Neural cell (in vitro differentiated cells): ENCODE data around the gene ADAMTS2. TPM values are rescaled to one million over a fixed set of nuclear protein-coding genes. Genes with fewer than 3 reads are reported as not detected.

Experiments used
- H2AFZ ChIP-seq: fragments of 200-600, 300-800 bp; sonication (generic), shearing (Covaris generic); 2 replicates; pipeline ENCODE4 v1.6.0; 2014; ENCODE audit warnings: low read depth, mild to moderate bottlenecking, antibody characterized with exemption, low read length, moderate library complexity
- H3F3A ChIP-seq: fragments of 200-600 bp; shearing (Covaris generic); 2 replicates; pipeline ENCODE4 v1.6.1; 2016; ENCODE audit warnings: mild to moderate bottlenecking, moderate library complexity, mixed read lengths, antibody characterized with exemption, low read length; ENCODE audit not compliant: insufficient read depth, poor library complexity, severe bottlenecking
- H3K27ac ChIP-seq: fragments of 200-600, 300-800 bp; sonication (generic), shearing (Covaris generic); 2 replicates; pipeline ENCODE4 v1.5.1; 2014; ENCODE audit warnings: mild to moderate bottlenecking, low read length, moderate library complexity
- H3K27me3 ChIP-seq: fragments of 300-800, 200-600 bp; sonication (generic), shearing (Covaris generic); 2 replicates; pipeline ENCODE4 v1.6.0; 2014; ENCODE audit warnings: mild to moderate bottlenecking, low read depth, low read length, moderate library complexity; ENCODE audit not compliant: insufficient read depth
- H3K36me3 ChIP-seq: fragments of 300-800, 200-600 bp; sonication (generic), shearing (Covaris generic); 2 replicates; pipeline ENCODE4 v1.5.1; 2014; ENCODE audit warnings: mild to moderate bottlenecking, antibody characterized with exemption, low read length, moderate library complexity; ENCODE audit not compliant: insufficient read depth
- H3K4me2 ChIP-seq: fragments of 300-800, 200-600 bp; sonication (generic), shearing (Covaris generic); 2 replicates; pipeline ENCODE4 v1.6.0; 2014; ENCODE audit warnings: mild to moderate bottlenecking, low read length
- H3K4me3 ChIP-seq: fragments of 300-800, 200-600 bp; sonication (generic), shearing (Covaris generic); 2 replicates; pipeline ENCODE4 v1.5.1; 2014; ENCODE audit warnings: mild to moderate bottlenecking, low read length, moderate library complexity
- H3K79me2 ChIP-seq: fragments of 200-600 bp; shearing (Covaris generic); replicated peaks from 2 replicates; pipeline ENCODE4 v1.6.0; 2014; ENCODE audit warnings: mild to moderate bottlenecking, low read length, moderate library complexity; ENCODE audit not compliant: insufficient read depth
- H3K9ac ChIP-seq: fragments of 300-800, 200-600 bp; sonication (generic), shearing (Covaris generic); 2 replicates; pipeline ENCODE4 v1.6.1; 2016; ENCODE audit warnings: mild to moderate bottlenecking, low read length, mixed read lengths
- H3K9me2 ChIP-seq: fragments of 200-600 bp; shearing (Covaris generic); 2 replicates; pipeline ENCODE4 v1.6.1; 2016; ENCODE audit warnings: mild to moderate bottlenecking, low read length, mixed read lengths; ENCODE audit not compliant: insufficient read depth
- H3K9me3 ChIP-seq: fragments of 200-600, 300-800 bp; sonication (generic), shearing (Covaris generic); 2 replicates; pipeline ENCODE4 v1.6.1; 2016; ENCODE audit warnings: mild to moderate bottlenecking, mixed run types, low read length, moderate library complexity, mixed read lengths
- H4K20me1 ChIP-seq: fragments of 200-600 bp; shearing (Covaris generic); 2 replicates; pipeline ENCODE4 v1.6.1; 2016; ENCODE audit warnings: mild to moderate bottlenecking, mixed run types; ENCODE audit not compliant: insufficient read depth
- CTCF ChIP-seq: fragments of 450-650 bp; IDR thresholded peaks from 2 replicates; pipeline ENCODE4 v1.5.1; 2014; ENCODE audit warnings: antibody characterized with exemption, mild to moderate bottlenecking, moderate library complexity; ENCODE audit not compliant: poor library complexity, severe bottlenecking
- EP300 ChIP-seq: fragments of 450-650 bp; conservative IDR thresholded peaks from 2 replicates; pipeline ENCODE4 v1.6.1; 2014; ENCODE audit warnings: antibody characterized with exemption, mild to moderate bottlenecking, moderate library complexity; ENCODE audit not compliant: poor library complexity, severe bottlenecking
- EZH2 ChIP-seq: fragments of 200-600, 300-800 bp; shearing (Covaris generic), sonication (generic); IDR thresholded peaks from 2 replicates; pipeline ENCODE4 v1.6.1; 2014; ENCODE audit warnings: antibody characterized with exemption, low read length, borderline replicate concordance, mild to moderate bottlenecking; ENCODE audit not compliant: insufficient read depth, poor library complexity, severe bottlenecking
- MXI1 ChIP-seq: fragments of 450-650 bp; conservative IDR thresholded peaks from 2 replicates; pipeline ENCODE4 v1.6.1; 2014; ENCODE audit warnings: antibody characterized with exemption, mild to moderate bottlenecking; ENCODE audit not compliant: poor library complexity, severe bottlenecking
- POLR2AphosphoS5 ChIP-seq: IDR thresholded peaks from 2 replicates; pipeline ENCODE4 v1.6.1; 2012
- RAD21 ChIP-seq: fragments of 450-650 bp; conservative IDR thresholded peaks from 2 replicates; pipeline ENCODE4 v1.6.1; 2014; ENCODE audit warnings: antibody characterized with exemption, mild to moderate bottlenecking, moderate library complexity
- REST ChIP-seq: IDR thresholded peaks from 2 replicates; pipeline ENCODE4 v1.6.1; 2012; ENCODE audit warnings: borderline replicate concordance
- TAF1 ChIP-seq: IDR thresholded peaks from 2 replicates; pipeline ENCODE4 v1.6.1; 2012; ENCODE audit warnings: low read depth
- polyA plus RNA-seq: library from polyadenylated mRNA; depleted of rRNA; stranded (reverse); fragments of >200 nt; gene quantifications from 2 replicates; pipeline ENCODE4 v1.2.3, GENCODE V29; 2014

Gene ADAMTS2
- polyA plus RNA-seq, 1 donor from 2014 or later = 0.61 TPM

- H3F3A ChIP-seq = no peaks in the 10 kb centered on the region
- TF ChIP-seq REST = no peak
- no peak for TF ChIP-seq CTCF
- H3K9ac ChIP-seq = no peak overlapping the region
- no peak overlapping the region for H3K4me2 ChIP-seq
- H3K9me2 ChIP-seq = no peaks in the 10 kb centered on the region
- H3K27me3 ChIP-seq = no peaks in the 10 kb centered on the region
- no peaks in the 10 kb centered on the region for H3K9me3 ChIP-seq
- H3K4me3 ChIP-seq = no peak overlapping the region
- H3K79me2 ChIP-seq = no peaks in the 10 kb centered on the region
- H3K27ac ChIP-seq = no peak overlapping the region
- no peak overlapping the region for H2AFZ ChIP-seq
- no peaks in the 10 kb centered on the region for H3K36me3 ChIP-seq
- H4K20me1 ChIP-seq = no peaks in the 10 kb centered on the region
These were observed 17.0 kb downstream of the ADAMTS2 start for GRCh38 chr5:179328291-179328690.

- Histone ChIP-seq H3K9me3 (no peaks in the 10 kb centered on the region), H4K20me1 (no peaks in the 10 kb centered on the region), H3K9me2 (no peaks in the 10 kb centered on the region), H3K27ac (no peak overlapping the region), H3K27me3 (no peaks in the 10 kb centered on the region), H3F3A (no peaks in the 10 kb centered on the region), H3K79me2 (no peaks in the 10 kb centered on the region), H3K36me3 (no peaks in the 10 kb centered on the region), H2AFZ (no peak overlapping the region), H3K4me2 (no peak overlapping the region), H3K9ac (no peak overlapping the region), H3K4me3 (no peak overlapping the region)
- TF ChIP-seq EP300 (no peak), RAD21 (no peak), CTCF (no peak), EZH2 (no peak), MXI1 (no peak), POLR2AphosphoS5 (no peak), TAF1 (no peak)
These were observed 18.1 kb downstream of the ADAMTS2 start for GRCh38 chr5:179327021-179327735.
